Ecto neural progenitor cell (in vitro differentiated cells): Measurements from ENCODE around the gene WBP2.

Source experiments
- DNase-seq: peaks from one replicate; pipeline ENCODE4 v3.0.0-alpha.2; 2018; ENCODE audit warnings: low spot score

The WBP2 gene

DNA sequence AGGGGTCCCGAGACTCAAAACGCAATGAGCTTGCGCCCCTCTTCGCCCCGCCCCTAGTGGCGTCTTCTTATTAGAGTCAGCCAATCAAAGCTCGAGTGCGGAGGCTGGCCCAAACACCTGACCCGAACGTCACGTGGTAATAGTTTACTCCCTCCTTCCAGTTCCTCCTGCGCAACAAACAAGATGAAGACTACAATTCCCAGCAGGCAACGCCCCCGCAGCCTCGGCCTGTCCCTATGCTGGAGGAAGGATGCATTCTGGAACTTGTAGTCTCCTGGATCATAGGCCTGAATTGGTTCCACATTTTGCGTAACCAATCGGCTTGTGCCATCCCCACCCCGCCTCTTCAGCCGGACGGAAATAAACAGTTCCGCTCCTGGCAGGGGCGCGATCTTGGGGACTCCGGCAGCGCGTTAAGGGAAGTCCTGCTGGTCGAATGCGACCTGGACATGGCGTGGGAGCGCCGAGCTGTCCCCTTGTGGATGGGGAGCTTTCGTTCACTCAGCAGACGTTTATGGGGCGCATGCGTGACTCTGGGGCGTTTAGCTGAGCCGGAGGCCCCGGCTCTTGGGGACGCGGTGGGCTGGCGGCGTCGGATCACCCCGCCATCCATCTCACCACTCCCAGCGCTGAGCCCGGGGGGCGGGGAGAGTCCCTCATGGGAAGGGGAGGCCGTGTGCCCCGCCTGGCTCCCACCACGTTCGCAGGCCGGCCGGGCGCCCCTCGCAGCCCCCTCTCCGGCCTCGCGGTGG lies at the start of gene WBP2:
TSS of gene WBP2 (minus strand) at position 26 of the 752 bp plus-strand sequence. CDS start 38 bp downstream, outside the sequence.
- DNase-seq: peak; percentile 99

- DNase-seq: no peak
These were observed 47.3 kb upstream of the WBP2 start for GRCh38 chr17:75902406-75902805.

DNA sequence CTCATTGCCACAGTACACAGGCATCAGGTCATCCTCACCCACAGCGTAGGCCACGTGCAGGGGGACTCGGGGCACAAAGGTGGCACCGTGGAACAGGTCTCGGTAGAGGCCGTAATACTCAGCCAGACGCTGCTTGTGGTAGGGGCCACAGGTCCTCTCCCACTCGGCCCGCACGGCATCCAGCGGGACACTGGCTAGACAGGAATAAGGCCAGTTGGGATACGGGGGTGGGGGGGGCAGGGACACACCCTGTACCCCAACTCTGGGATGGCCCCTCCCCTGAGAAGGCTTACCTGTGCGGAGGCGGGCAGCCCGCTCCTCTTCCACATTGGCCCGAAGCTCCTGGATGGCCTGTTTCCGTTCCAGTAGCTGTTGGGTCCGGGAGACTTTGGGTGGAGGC lies 46.6 kb upstream of the WBP2 start:
- DNase-seq: no peak

- no peak for DNase-seq
These were observed 45.8 kb upstream of the WBP2 start for GRCh38 chr17:75900691-75901533.

DNA sequence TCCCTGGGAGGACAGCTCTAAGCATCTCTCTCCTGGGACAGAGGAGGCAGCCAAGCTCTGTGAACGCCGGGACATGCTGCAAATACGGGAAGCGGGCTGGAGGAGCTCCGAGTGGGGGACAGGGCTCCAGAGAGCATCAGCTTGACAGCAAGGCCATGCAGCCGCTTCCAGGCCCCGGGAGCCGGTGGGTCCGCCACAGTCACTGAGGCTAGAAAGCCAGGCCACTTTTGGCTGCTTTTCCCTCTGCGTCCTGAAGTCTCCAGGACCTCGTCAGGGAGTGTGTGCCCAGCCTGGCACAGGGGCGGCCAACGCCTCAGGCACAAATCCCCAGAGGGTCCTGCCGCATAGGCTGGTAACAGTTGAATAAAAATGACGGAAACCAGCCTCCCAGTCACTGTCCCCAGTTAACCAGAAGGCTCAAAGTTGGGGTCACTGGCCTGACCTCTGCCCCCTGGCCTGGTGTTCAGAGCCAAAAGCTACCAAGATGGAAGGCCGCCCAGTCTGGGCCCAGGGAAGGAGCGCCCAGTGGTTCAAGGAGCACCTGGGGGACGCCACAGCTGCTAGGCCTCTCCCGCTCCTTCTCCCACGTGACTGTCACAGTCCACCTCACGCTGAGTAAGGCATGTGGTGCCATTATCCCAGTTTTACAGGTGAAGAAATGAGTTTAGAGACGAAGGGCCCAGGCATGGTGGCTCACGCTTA lies 44.8 kb upstream of the WBP2 start:
- DNase-seq: no peak

DNA sequence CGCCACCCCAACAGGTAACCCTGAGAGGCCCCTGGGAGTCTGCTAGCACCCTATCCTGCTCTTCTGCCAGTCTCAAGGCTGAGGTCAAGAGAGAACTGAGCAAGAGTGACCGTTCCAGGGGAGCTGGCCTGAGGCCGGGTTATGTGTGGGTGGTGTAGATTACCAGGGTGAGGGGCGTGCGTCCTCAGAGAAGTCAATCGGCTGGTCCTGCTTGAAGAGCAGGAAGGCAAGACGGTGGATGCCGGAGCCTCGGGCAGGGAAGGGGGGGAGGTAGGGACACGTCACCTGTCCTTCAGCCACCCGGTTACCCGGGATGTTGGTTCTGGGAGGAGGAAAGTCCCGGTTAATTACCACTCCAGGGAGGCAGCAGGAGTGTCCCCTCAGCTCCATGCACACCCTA lies 44.2 kb upstream of the WBP2 start:
- DNase-seq: no peak

DNA sequence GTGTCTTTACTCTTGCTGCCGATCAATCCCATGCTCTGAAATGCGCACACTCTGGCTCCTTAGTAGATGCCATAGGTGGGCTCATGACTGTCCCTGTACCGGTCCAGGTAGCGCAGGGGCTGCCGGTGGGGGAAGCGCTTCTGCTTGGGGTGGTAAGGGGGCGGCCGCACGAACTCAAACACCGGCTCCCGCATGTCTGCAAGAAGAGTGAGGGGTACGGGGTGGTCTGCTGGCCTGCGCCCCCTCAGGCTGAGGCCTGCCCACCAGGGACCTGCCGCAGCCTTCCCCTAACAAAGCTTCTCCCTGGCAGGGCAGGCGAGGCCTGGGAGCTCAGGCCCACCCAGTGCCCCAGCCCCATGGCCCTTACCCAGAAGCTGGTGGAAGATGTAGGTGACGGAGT lies 43.7 kb upstream of the WBP2 start:
- DNase-seq: no peak

- DNase-seq: no peak
These were observed 42.9 kb upstream of the WBP2 start for GRCh38 chr17:75898065-75898464.

DNA sequence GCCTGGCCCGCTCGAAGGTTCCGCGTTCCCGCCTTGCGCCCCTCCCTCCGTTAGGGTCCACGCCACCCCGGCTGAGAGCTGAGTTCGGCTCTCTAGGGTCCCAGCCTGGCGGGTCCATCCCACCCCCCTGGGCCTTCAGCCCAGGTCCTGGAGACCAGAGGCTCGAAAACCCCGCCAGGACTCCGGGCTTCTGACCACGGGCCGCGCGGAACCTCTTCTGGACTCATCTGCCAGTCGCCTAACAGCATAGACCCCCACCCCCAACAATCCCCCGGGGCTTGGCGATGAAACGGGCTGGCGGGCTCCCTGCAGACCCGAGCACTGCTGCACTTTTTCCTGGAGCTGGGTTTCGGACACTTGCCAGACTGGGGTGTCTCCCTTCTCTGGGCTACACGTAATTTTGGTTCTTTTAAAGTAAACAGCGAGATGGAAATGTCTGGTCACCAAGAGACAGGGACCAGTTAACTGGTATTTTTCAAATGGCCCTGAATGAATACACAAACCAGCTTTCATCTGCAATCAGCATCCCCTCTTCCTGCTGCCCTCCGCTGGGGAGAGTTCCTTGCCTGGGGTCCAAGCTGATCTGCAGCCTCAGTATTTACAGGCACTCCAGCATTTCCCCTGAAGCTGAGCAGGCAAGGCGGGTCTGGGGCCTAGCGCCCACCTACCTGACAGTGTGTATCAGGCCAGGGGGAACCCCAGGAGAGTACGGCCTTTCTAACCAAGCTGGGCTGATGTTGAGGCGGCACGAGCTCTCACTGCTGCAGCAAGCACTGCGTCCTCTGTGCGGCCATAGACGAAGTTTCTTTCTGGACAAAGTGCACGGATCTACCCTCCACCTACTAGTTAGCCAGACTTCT lies 42.3 kb upstream of the WBP2 start:
- no peak for DNase-seq

DNA sequence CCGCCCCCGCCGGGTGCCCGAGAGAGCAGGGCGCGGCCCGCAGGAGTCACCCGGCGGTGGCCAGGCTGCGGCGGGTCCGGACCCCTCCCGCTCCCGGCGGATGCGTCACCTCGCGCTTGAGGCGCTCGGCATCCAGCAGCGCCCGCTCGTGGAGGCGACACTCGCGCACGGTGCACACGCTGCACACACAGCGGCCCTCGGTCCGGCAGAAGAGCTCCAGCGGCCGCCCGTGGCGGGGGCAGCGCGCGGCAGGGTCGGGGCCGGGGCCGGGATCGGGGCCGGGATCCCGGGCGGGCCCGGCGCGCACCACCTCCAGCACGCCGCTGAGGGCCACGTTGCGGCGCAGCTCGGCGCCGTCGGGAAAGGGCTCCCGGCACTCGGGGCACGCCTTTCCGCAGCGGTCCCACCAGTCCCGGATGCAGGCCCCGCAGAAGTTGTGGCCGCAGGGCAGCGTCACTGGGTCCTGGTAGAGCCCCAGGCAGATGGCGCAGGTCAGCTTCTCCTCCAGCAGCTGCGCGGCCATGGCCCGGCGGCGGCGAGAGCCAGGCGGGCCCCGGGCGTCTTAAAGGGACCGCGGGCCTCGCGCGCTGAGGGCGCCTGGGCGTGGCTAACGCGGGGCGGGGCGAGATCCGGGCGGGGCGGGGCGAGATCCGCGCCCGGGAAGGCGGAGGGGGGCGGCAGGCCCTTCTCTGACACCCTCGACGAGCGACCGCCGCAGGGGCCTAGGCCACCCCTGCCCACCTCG lies 41.5 kb upstream of the WBP2 start, which contains the start of gene TRIM65:
TSS of gene TRIM65 (minus strand) at position 537 of the 745 bp plus-strand sequence. CDS start at position 523, 14 bp downstream.
- peak; percentile 93 for DNase-seq

GRCh38 chr17:75895370-75896155 lies 40.4 kb upstream of the WBP2 start:
- peak; percentile 80 for DNase-seq

DNA sequence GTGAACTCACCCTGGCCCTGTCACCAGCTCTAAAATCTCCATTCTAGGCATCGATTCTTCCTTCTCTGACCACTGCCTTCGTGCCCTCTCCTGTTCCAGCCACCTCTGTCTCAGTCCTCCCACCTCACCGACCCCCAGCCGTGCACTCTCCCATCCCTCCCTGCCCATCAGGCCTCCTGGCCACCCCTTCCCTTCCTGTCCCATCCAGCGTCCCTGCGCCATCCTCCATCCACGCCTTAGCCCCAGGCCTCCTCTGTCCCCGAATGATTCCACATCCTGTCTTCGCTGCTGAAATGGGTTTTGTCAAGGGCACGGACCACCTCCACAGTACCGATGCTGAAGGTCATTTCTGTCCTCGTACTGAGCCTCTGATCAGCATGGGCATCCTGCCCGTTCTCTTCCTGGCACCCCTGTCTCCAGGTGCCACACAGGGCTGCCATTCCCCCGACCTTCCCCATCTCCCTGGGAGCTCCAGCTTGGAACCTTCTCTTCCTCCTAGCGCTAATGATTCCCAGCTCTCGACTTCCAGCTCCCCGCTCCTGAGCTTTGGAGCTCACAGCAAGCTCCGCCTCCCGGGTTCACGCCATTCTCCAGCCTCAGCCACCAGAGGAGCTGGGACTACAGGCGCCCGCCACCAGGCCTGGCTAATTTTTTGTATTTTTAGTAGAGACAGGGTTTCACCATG lies 39.1 kb upstream of the WBP2 start:
- DNase-seq: no peak

DNA sequence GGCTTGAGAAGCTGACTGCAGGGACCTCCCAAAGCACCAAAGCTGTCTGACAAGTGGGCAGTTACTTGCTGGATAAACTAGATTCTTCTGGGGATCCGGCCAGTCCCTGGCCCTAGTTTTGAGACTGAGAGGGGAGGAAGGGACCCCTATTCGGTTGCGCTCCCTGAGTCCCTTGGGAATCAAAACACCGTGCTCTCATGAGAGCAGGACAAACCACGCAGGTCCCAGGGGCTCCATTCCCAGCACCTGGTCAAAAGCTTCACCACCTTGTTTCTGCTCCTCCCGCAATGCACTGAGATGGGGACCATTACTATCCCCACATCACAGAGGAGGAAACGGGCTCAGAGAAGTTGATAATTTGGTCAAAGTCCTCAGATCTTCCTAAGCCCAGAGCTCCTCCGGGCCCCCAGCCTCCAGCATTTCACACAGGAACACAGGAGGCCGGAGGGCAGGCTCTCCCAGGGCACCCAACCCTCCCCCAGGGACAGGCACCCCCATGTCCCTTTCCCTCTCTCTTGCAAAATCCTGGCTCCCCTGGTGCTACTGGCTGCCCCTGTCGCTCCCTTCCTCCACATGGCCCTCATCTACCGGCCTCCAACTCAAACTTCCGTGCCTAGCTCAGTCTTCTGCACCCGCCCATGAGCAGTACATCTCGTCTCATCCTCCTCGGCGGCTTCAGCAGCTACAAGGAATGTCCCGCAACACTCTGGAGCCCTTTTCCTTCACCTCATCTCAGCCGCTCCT lies 38.3 kb upstream of the WBP2 start:
- DNase-seq: no peak

- DNase-seq: peak; percentile 58
These were observed 37.6 kb upstream of the WBP2 start for GRCh38 chr17:75892556-75893224.

GRCh38 chr17:75891605-75892555 lies 36.7 kb upstream of the WBP2 start:
- peak; percentile 63 for DNase-seq

DNA sequence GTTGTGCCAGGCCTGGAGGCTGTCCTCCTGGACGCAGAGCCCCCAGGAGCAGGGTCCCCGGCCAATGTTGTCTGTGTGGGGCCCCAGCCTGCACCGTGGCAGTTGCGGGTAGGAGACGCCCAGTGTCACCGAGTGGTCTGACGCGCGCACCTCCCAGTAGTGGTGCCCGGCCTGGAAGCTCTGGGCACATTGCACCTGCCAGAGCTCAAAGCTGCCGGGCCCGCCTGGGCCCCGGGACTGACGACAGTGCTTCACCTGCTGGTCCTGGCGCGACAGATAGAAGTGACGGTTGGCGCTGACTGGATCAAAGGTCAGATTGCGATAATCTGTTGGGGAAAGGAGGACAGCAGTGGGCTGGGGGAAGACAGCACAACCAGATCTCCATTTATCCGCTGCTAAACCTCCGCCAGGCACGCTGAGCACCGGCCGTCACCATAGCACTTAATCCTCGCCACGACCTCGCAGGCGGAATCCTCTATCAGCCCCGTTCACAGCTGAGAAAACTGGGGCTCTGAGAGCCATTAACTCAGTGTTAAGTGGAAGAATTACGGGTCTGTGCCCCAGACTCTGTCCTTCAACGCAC lies 36.0 kb upstream of the WBP2 start:
- DNase-seq: peak; percentile 71

DNA sequence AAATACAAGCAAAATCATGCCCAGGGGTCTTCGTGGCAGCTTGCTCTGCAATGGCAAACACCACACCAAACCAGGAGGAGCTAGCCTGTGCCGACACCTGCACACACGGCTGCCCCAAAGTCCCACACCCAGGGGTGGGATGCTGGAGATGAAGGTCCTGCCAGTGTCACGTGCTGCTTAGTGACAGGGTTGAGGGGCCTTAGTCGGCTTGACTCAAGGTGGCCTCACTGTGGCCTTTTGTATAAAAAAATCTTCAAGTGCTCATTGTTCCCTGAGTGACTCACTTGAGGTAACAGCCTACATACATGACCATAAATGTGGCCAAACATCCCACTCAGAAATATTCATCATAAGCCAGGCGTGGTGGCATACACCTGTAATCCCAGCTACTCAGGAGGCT lies 34.3 kb upstream of the WBP2 start:
- no peak for DNase-seq
